DMS 273 treated with DMSO at 0.1 percent for 48 hours (cell line): ENCODE results near the gene SLC4A5.
"Not testable (repeated sequence)": the region's sequence is repeated elsewhere in the genome, so short reads cannot be mapped to it uniquely, and the experiment has no call there.

Experiments used
- DNase-seq: peaks from one replicate; lab custom pipeline; 2025; lab: John Stamatoyannopoulos, UW

The SLC4A5 gene

DNA sequence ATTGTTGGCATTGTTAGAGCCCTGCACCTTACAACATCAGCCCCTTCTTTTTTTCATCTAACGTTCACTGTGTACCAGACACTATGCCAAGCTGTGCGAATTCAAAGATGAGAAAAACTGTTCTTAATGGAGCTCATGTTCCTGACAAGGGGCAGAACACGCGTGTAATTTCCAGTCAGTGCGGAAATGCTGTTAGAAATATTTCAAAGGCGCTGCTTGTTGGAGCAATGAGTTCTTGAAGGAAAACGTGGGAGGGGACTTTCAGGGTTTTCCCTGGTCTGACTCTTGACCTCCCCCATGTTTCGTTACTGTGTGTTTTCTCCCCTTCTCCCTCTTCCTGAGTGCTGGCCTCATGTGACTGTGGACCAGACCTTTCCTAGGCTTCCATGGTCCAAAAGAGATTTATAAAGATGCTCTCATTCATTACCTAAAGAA lies 143.3 kb downstream of the SLC4A5 start:
- no peak for DNase-seq

DNA sequence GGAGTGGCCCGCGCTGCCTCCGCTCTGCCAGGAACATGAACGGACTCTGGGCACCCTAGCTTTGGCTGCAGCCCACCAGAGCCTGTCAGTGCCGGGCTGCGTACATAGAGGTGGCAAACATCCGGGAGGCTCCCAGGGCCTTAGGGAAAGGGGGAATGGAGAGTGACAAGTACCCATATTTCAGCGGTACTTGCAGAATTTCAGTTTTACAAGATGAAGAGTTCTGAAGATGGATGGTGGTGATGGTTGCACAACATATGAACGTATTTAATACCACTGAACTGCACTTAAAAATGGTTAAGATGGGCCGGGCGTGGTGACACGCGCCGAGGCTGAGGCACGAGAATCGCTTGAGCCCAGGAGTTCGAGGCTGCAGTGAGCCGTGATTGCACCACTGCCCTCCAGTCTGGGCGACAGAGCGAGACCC lies 143.9 kb downstream of the SLC4A5 start:
- DNase-seq, result no peak

DNA sequence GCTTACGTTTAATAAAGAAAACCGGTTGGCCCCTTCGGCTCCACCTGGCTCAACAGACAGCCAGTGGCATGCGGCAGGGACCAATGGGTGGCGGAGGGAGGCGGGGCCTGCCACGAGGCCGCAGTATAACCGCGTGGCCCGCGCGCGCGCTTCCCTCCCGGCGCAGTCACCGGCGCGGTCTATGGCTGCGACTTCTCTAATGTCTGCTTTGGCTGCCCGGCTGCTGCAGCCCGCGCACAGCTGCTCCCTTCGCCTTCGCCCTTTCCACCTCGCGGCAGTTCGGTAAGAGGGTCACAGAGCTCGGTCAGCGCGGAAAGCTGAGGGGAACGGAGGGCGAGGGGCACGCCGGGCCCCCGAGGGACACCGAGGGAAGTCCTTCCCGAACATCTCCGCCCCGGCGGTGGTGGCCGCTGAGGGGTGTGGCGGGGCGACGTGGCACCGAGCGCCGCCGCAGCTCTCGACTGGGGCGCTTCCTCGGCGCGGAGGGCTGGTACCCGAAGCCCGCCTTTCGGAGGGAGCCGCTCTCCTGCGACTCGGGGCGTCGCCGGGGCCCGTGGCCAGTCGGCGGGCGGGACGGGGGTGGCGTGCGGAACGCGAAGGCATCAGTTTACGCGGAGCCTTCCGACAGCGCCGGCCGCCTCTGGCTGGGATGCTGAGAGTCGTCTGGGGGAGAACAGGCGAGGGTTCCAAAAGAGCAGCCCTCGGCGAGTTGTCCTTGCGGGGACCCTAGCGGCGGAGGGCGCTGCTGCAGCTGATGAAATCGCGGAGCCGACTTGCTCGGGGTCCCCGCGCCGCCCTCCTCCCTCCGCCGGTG lies 144.5 kb downstream of the SLC4A5 start, which contains the start of gene MTHFD2:
Gene MTHFD2 (plus strand): TSS at position 155 of the 814 bp plus-strand sequence. CDS start 27 bp downstream, at position 182.
- peak; percentile 98 for DNase-seq

DNA sequence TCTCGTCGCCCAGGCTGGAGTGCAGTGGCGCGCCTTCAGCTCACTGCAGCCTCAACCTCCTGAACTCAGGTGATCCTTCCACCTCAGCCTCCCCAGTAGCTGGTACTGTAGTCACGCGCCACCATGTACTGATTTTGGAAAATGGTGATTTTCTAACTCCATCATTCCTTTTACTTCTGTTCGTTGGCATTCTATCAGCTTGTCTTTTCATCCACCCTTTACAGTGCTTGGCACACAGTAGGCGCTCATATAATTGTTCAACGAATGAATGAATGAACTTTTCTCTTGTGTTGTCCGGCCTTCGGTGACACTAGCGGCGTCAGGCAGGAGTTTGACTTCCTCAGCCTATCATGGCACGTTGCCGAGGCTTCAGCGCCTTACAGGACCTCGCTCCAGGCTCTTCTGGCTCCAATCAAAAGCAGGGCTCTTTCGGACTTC lies 145.2 kb downstream of the SLC4A5 start:
- DNase-seq, result no peak

DNA sequence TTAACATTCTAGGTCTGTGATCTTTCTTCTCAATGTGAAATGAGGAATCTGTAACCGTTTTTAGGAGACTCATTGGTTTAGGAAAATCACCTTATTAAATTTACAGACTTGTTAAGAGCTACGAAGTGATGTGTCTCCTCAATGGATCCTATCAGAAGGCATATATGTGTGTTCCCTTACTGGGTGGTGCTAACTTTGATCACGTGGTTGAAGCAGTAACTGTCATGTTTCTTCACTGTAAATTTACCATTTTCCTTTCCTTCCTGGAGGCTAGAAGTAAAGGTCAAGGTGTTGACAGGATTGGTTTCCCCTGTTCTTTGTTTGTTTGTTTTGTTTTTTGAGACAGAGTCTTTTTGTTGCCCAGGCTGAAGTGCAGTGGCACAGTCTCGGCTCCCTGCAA lies 146.2 kb downstream of the SLC4A5 start:
- DNase-seq, result no peak

DNA sequence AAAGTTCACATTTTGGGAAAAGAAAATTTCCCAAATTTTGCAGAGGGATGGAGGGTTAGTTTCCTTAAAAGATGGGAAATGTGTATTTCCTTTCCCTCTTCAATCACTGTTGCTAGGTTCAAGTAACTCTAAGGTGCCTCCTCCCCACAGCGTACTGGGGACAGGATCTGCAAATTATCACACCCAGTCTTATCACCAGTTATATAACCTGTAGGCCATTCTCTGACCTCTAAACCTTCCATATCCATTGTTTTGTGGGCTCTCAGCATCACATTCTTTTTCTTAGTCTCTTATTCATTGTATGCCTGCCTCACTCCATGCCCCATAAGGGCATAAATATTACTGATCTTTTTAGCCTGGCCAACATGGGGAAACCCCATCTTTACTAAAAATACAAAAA lies 148.4 kb downstream of the SLC4A5 start:
- no peak for DNase-seq

DNA sequence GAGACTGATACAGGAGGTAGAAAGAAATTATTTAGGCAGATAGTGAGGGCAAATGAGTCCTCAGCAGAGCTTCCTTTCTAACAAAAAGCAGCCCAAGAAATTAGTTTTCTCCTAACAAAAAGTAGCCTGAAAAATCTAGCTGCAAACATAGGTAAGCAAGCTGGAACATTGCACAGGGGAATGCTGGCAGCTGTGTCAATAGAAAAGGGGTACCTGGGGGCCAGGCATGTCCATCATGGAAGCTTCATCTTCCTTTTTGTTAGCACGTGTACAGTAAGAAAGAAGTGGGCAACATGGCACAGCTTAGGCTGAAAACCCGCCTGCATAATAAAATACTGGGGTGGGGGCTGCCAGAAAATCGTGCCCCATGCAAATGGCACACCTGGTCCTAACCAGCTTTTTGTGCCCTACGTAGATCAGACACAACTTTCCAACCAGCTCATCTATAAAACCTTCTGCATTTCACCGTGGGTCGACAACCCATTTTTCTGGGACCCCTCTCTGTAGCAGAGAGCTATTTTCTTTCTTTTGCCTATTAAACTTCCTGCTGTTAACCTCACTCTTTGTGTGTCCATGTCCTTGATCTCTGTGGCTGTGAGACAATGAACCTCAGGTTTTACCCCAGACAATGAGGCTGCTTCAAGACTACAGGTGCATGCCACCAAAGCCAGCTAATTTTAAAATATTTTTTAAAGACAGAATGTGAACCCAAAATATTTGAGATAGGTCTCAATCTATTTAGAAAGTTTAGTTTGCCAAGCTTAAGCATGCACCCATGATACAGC lies 151.4 kb downstream of the SLC4A5 start:
- no peak for DNase-seq

DNA sequence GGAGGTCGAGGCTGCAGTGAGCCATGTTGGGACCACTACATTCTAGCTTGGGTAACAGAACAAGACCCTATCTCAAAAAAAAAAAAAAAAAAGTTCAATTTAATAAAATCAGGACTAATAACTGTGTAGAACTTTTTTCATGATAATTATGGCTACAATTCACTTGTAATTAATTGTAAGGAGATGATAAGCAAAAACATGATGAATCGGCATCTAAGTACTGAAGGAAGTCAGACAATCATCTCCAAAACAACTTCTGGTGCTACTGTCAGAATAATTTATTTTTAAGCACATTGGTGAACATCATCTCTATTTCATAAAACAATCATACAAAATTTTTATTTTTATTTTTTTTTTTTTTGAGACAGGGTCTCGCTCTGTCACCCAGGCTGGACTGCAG lies 154.5 kb downstream of the SLC4A5 start:
- no peak for DNase-seq

DNA sequence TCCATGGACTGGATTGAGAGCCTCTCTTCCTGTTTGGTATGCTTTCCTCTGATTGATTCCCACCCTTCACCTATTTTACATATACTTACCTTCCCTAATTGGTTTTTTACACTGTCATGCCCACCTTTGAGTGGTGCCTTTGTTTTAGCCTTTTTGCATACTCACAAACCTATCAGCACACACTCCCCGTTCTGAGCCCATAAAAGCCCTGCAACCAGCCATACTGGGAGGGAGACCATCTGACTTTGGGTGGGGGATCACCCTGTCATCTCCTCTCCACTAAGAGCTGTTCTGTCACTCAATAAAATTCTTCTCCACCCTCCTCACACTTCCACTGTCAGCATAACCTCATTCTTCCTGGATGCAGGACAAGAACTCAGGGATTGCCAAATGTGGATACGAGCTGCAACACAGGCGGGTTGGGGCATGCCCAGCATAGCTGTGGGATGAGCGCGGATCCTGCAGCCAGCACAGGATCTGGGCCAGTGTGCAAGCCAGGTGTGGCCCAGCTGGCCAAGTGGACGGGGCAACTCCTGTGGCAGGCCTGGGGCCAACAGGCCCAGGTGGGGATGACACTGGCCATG lies 155.1 kb downstream of the SLC4A5 start:
- DNase-seq, result peak; percentile 51

DNA sequence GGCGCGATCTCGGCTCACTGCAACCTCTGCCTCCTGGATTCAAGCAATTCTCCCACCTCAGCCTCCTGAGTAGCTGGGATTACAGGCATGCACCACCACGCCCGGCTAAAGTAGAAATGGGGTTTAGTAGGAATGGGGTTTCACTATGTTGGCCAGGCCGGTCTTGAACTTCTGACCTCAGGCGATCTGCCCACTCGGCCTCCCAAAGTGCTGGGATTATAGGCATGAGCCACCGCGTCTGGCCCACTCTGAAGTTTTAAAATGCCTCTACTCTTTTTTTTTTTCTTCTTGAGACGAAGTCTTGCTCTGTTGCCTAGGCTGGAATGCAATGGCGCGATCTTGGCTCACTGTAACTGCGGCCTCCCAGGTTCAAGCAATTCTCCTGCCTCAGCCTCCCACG lies 156.5 kb downstream of the SLC4A5 start:
- DNase-seq, result not testable (repeated sequence)

DNA sequence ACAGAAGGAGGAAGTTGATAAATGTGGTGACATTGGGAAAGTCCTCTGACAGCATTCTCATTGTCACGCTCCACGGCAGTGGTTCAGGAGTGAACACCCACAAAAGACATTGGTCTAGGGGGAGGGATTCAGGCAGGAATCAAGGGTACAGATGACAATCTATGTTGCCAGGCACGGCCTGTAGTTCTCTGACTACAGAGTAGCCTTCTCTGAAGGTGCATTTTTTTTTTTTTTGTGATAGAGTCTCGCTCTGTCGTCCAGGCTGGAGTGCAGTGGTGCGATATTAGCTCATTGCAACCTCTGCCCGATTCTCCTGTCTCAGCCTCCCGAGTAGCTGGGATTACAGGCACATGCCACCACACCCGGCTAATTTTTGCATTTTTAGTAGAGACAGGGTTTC lies 157.2 kb downstream of the SLC4A5 start:
- DNase-seq, result no peak

DNA sequence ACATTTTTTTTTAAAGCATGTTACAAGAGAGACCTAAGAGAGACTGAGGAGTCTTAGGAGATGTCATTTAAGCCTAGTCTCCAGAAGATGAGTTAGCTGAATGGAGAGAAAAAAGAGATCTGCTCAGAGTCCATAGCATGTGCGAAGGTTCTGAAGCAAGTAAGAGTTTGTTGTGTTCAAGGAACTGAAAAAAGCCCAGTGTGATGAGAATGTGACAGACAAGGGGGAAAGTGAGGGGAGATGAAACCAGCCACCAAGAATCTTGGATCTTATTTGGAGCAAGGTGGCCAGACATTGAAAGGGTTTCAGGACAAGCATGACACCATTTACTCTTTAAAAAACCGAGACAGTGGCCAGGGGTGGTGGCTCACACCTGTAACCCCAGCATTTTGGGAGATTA lies 159.3 kb downstream of the SLC4A5 start:
- no peak for DNase-seq

DNA sequence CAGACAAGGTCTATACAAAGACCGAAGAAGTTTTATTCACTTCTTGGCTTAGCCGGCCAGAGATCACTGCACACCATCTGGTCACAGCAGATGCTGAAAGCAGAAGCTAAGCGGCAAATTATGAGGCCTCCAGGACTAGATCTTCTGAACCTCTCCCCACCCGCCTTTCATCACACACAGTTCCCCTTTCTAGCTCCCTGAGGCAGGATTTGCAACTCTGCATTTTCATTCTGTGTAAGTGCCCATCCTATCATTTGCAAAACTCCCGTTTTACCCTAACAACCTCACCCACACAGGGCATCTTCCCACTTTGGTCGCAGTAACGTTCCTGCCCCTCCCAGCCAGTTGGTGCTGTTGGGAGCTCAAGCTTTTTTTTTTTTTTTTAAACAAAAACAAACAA lies 161.5 kb downstream of the SLC4A5 start:
- peak; percentile 96 for DNase-seq

DNA sequence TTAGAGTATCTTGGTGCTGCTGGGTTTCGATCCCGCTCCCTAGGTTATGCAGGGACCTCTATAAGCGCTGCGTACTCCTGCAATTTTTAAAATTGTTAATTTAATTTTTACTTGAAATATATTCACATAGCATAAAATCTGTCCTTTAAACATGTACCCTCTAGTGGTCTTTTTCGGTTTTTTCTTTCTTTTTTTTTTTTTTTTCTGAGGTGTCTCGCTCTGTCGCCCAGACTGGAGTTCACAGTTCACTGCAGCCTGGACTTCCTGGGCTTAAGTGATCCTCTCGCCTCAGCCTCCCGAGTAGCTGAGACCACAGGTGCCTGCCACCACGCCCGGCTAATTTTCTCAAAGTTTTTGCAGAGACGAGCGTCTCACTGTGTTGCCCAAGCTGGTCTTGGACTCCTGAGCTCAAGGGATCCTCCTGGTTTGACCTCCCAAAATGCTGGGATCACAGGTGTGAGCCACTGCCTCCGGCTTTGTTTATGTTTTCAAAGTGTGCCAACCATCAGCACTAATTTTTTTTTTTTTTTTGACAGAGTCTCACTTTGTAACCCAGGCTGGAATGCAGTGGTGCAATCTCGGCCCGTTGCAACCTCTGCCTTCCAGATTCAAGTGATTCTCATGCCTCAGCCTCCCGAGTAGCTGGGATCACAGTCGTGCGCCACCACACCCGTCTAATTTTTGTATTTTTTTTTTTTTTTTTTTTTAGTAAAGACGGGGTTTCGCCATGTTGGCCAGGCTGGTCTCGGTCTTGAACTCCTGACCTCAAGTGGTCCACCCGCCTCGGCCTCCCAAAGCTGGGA lies 164.0 kb downstream of the SLC4A5 start:
- no peak for DNase-seq

DNA sequence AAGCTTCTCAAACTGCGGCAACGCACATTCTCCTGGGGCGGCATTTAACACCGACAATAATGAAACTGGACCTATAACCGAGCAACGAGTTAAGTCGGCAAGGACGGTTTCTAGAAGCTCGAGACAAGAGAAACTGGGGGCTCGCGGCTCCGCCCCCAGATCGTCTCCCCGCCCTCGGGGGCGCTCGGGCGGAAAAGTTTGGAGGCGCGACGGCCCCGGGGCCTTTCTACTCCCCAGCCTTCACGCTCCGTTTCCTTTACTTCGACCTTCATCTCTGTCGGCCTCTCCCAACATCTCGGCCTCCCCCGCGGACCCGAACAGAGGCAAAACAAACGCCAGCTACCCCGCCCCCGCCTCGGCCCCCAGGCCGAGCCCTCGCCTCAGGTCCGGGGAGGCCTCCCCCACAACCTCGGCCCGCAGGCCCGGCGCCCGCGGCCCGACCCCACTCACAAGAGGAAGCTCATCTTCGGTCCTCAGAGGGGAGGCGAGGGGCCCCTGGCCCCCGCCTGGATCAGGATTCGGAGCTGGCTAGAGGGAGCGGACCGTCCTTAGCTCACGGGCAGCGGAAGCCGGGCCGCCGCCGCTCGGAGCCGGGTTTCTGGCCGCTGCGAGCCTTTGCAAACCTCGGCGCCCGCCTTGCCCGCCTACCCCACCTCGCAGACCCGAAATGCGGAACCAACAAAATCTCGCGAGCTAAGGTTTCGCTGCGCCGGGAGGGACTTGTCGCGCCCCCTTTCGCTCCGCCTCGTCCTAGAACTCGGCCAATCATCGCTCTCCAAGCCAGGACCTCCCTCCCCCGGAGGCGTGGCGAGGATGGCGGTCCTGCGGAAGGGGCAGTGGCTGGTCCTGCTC lies 164.8 kb downstream of the SLC4A5 start, which contains the start of gene MOB1A:
Gene MOB1A (minus strand): TSS at position 669 of the 852 bp plus-strand sequence. CDS start 205 bp downstream, at position 464.
- DNase-seq, result peak; percentile 94

DNA sequence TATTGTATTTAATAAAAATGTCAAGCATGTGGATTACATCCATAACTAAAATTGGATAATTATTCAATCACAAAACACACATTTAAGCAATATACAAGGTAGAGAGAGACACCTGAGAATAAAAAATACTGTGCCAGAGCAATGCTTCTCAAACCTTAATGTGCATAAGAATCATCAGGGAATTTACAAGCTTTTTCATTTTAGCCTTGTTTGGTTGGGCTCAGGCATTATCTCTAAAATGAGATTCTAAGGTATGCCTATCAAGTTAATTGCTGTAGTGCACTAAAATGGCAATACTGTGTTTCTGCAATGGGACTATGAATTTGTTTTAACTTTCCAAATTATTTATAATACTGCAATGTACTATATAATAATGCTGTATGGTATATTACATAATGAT lies 165.5 kb downstream of the SLC4A5 start:
- DNase-seq, result no peak

DNA sequence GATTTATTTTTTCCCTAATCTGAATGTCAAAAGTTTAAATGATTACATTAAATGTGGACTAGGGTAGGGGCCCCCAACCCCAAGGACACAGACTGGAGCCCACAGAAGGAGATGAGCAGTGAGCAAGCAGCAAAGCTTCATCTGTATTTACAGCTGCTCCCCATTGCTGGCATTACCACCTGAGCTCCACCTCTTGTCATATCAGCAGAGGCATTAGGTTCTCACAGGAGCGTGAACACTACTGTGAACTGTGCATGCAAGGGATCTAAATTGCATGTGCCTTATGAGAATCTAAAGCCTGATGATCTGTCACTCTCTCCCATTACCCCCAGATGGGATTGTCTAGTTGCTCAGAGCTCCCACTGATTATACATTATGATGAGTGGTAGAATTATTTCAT lies 168.3 kb downstream of the SLC4A5 start:
- no peak for DNase-seq

DNA sequence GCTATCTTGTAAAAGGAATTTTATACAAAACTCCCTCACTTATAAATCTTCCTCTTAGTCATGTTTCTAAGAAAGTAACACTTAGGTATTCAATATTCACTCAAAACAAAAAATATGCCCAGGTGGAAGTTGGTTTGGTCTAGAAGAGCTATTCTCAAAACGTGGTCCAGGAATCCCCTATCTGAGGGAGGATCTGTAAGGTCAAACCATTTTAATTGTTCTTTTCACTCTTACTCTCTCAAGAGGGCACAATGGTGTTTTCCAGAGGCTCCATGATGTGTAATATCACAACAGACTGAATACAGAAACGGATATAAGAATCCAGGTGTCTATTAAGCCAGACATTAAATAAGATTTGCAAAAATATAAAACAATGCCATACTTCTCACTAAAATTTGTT lies 174.5 kb downstream of the SLC4A5 start:
- no peak for DNase-seq
